Germinal center (tissue), 1 donor: ENCODE measurements around the gene KLHL17.
"Not testable (repeated sequence)": the region's sequence is repeated elsewhere in the genome, so short reads cannot be mapped to it uniquely, and the experiment has no call there.

Experiments used
- DNase-seq: peaks from one replicate; pipeline ENCODE4 v3.0.0; 2012; ENCODE audit warnings: mixed read lengths, low spot score

KLHL17 gene

GRCh38 chr1:982765-983436, 22.5 kb downstream of the KLHL17 start:
- no peak for DNase-seq

GRCh38 chr1:983798-984475, 23.6 kb downstream of the KLHL17 start:
- peak; percentile 84 for DNase-seq

- no peak for DNase-seq
Measured at GRCh38 chr1:984476-984814, 24.1 kb downstream of the KLHL17 start.

GRCh38 chr1:985126-985525, 24.7 kb downstream of the KLHL17 start:
- no peak for DNase-seq

GRCh38 chr1:988061-988460, 27.7 kb downstream of the KLHL17 start:
- not testable (repeated sequence) for DNase-seq

GRCh38 chr1:991275-991674, 30.9 kb downstream of the KLHL17 start:
- DNase-seq, result not testable (repeated sequence)

- no peak for DNase-seq
Measured at GRCh38 chr1:991895-992294, 31.5 kb downstream of the KLHL17 start.

GRCh38 chr1:992362-992761, 32.0 kb downstream of the KLHL17 start:
- DNase-seq, result no peak

GRCh38 chr1:993379-993995, 33.1 kb downstream of the KLHL17 start:
- DNase-seq, result no peak

GRCh38 chr1:994546-994945, 34.2 kb downstream of the KLHL17 start:
- DNase-seq, result not testable (repeated sequence)

GRCh38 chr1:995665-996633, 35.6 kb downstream of the KLHL17 start:
- DNase-seq, result no peak

GRCh38 chr1:996851-997712, 36.7 kb downstream of the KLHL17 start:
- no peak for DNase-seq

GRCh38 chr1:997713-997992, 37.3 kb downstream of the KLHL17 start:
- DNase-seq, result no peak

GRCh38 chr1:997993-998744, 37.8 kb downstream of the KLHL17 start:
- no peak for DNase-seq

GRCh38 chr1:998745-998994, 38.3 kb downstream of the KLHL17 start:
- no peak for DNase-seq

GRCh38 chr1:998995-999724, 38.8 kb downstream of the KLHL17 start:
- no peak for DNase-seq

GRCh38 chr1:999725-1000356, 39.5 kb downstream of the KLHL17 start, which contains the start of gene HES4:
Gene HES4, minus strand, starts transcription at chr1:1000097. Its CDS starts 124 bp downstream, at chr1:999973.
- DNase-seq, result peak; percentile 50

GRCh38 chr1:1000357-1001056, 40.1 kb downstream of the KLHL17 start:
- peak; percentile 70 for DNase-seq
